IPS-18a (cell line): ENCODE results near the gene ZPR1.

Experiments
- H3K27ac ChIP-seq: one replicate; pipeline ENCODE4 v1.5.1; 2013; ENCODE audit warnings: low read length
- H3K27me3 ChIP-seq: one replicate; pipeline ENCODE4 v1.6.1; 2013; ENCODE audit warnings: mild to moderate bottlenecking, low read length; ENCODE audit not compliant: control insufficient read depth, insufficient read depth
- H3K36me3 ChIP-seq: one replicate; pipeline ENCODE4 v1.6.1; 2013; ENCODE audit warnings: low read depth, low read length; ENCODE audit not compliant: control insufficient read depth
- H3K4me1 ChIP-seq: one replicate; pipeline ENCODE4 v1.6.1; 2013; ENCODE audit warnings: low read depth, low read length; ENCODE audit not compliant: control insufficient read depth
- H3K4me3 ChIP-seq: one replicate; pipeline ENCODE4 v1.5.1; 2013; ENCODE audit warnings: low read length
- H3K9ac ChIP-seq: one replicate; pipeline ENCODE4 v1.6.1; 2013; ENCODE audit warnings: mild to moderate bottlenecking, low read length, moderate library complexity
- H3K9me3 ChIP-seq: one replicate; pipeline ENCODE4 v1.6.1; 2013; ENCODE audit warnings: low read depth, low read length; ENCODE audit not compliant: control insufficient read depth

ZPR1 gene

GRCh38 chr11:116830184-116830912 is 42.5 kb upstream of the ZPR1 start:
- no peak overlapping the region for H3K4me3 ChIP-seq
- no peak overlapping the region for H3K27ac ChIP-seq

GRCh38 chr11:116829525-116830183 is 41.8 kb upstream of the ZPR1 start, which contains the start of gene APOC3:
APOC3 (plus strand) TSS chr11:116829907; CDS start chr11:116830583, 676 bp downstream.
- Histone ChIP-seq H3K27me3 (peaks cover under 1% of the 10 kb centered on the region), H3K36me3 (no peaks in the 10 kb centered on the region), H3K9me3 (no peaks in the 10 kb centered on the region), H3K4me3 (no peak within 1 kb of the TSS), H3K27ac (no peak within 1 kb of the TSS), H3K9ac (no peak within 1 kb of the TSS), H3K4me1 (no peaks in the 10 kb centered on the region)

More at GRCh38 chr11:116830184-116830912, 42.5 kb upstream of the ZPR1 start:
- Histone ChIP-seq H3K27me3 (peaks cover 7% of the 10 kb centered on the region), H3K9me3 (no peaks in the 10 kb centered on the region), H3K9ac (no peak overlapping the region), H3K36me3 (no peaks in the 10 kb centered on the region), H3K4me1 (no peaks in the 10 kb centered on the region)

- Histone ChIP-seq H3K27me3 (no peaks in the 10 kb centered on the region), H3K9me3 (no peaks in the 10 kb centered on the region), H3K36me3 (no peaks in the 10 kb centered on the region), H3K4me1 (no peaks in the 10 kb centered on the region), H3K9ac (no peak overlapping the region), H3K4me3 (no peak overlapping the region), H3K27ac (no peak overlapping the region)
Measured at GRCh38 chr11:116828632-116829524, 41.1 kb upstream of the ZPR1 start.

GRCh38 chr11:116827461-116827860 is 39.6 kb upstream of the ZPR1 start:
- Histone ChIP-seq H3K27ac (no peak overlapping the region), H3K9me3 (no peaks in the 10 kb centered on the region), H3K4me1 (no peaks in the 10 kb centered on the region), H3K36me3 (no peaks in the 10 kb centered on the region), H3K4me3 (no peak overlapping the region), H3K9ac (no peak overlapping the region), H3K27me3 (no peaks in the 10 kb centered on the region)

- no peak overlapping the region for H3K9ac ChIP-seq
- no peak overlapping the region for H3K4me3 ChIP-seq
- no peaks in the 10 kb centered on the region for H3K27me3 ChIP-seq
- no peaks in the 10 kb centered on the region for H3K4me1 ChIP-seq
- no peak overlapping the region for H3K27ac ChIP-seq
- H3K36me3 ChIP-seq: no peaks in the 10 kb centered on the region
- H3K9me3 ChIP-seq: no peaks in the 10 kb centered on the region
Measured at GRCh38 chr11:116826751-116827431, 39.1 kb upstream of the ZPR1 start.

GRCh38 chr11:116825854-116826750 is 38.3 kb upstream of the ZPR1 start:
- Histone ChIP-seq H3K4me1 (no peaks in the 10 kb centered on the region), H3K36me3 (no peaks in the 10 kb centered on the region), H3K9me3 (no peaks in the 10 kb centered on the region), H3K4me3 (no peak overlapping the region), H3K27ac (no peak overlapping the region), H3K9ac (no peak overlapping the region), H3K27me3 (no peaks in the 10 kb centered on the region)

GRCh38 chr11:116825434-116825833 is 37.6 kb upstream of the ZPR1 start:
- Histone ChIP-seq H3K4me1 (no peaks in the 10 kb centered on the region), H3K36me3 (no peaks in the 10 kb centered on the region), H3K27ac (no peak overlapping the region), H3K4me3 (no peak overlapping the region), H3K9ac (no peak overlapping the region), H3K27me3 (no peaks in the 10 kb centered on the region), H3K9me3 (no peaks in the 10 kb centered on the region)

GRCh38 chr11:116823031-116823843 is 35.4 kb upstream of the ZPR1 start, which contains the start of gene APOA4:
APOA4 (minus strand) TSS chr11:116823304; CDS start chr11:116823191, 113 bp downstream.
- Histone ChIP-seq H3K27ac (no peak within 1 kb of the TSS), H3K36me3 (no peaks in the 10 kb centered on the region), H3K4me3 (no peak within 1 kb of the TSS), H3K9me3 (no peaks in the 10 kb centered on the region), H3K4me1 (no peaks in the 10 kb centered on the region), H3K27me3 (no peaks in the 10 kb centered on the region), H3K9ac (no peak within 1 kb of the TSS)

- Histone ChIP-seq H3K36me3 (no peaks in the 10 kb centered on the region), H3K4me1 (no peaks in the 10 kb centered on the region), H3K27me3 (no peaks in the 10 kb centered on the region), H3K9ac (no peak overlapping the region), H3K4me3 (no peak overlapping the region), H3K9me3 (no peaks in the 10 kb centered on the region), H3K27ac (no peak overlapping the region)
Measured at GRCh38 chr11:116822575-116822974, 34.8 kb upstream of the ZPR1 start.
